Renal pelvis (tissue), 4 donors: ENCODE results near the gene ADSL. TPM values are rescaled to one million over a fixed set of nuclear protein-coding genes. Genes with fewer than 3 reads are reported as not detected.

Experiments
- DNase-seq: peaks from one replicate; pipeline ENCODE4 v3.0.0-alpha.2; 2013
- polyA plus RNA-seq, 3 donors: library from polyadenylated mRNA; unstranded; fragments of 120-200 nt; gene quantifications; one replicate each; pipeline ENCODE4 v1.2.1, GENCODE V29; 2013; ENCODE audit not compliant: insufficient read length in 3 of 3

The ADSL gene
- polyA plus RNA-seq, 3 donors, result 106 to 117 (median 108) TPM

GRCh38 chr22:40415531-40416266 is 69.4 kb downstream of the ADSL start:
- DNase-seq, result peak; percentile 48

GRCh38 chr22:40416267-40416570 is 69.9 kb downstream of the ADSL start:
- DNase-seq, result no peak

- DNase-seq, result no peak
These were observed 70.3 kb downstream of the ADSL start for GRCh38 chr22:40416636-40417035.

GRCh38 chr22:40417041-40417440 is 70.7 kb downstream of the ADSL start:
- DNase-seq, result no peak

- DNase-seq, result no peak
These were observed 71.6 kb downstream of the ADSL start for GRCh38 chr22:40417881-40418280.

- DNase-seq, result peak; percentile 71
These were observed 72.3 kb downstream of the ADSL start for GRCh38 chr22:40418366-40419201.

GRCh38 chr22:40419718-40420117 is 73.4 kb downstream of the ADSL start:
- DNase-seq, result no peak

GRCh38 chr22:40420341-40421081 is 74.2 kb downstream of the ADSL start:
- no peak for DNase-seq

- no peak for DNase-seq
These were observed 74.7 kb downstream of the ADSL start for GRCh38 chr22:40421082-40421350.

- DNase-seq, result no peak
These were observed 75.6 kb downstream of the ADSL start for GRCh38 chr22:40421941-40422340.

- no peak for DNase-seq
These were observed 76.4 kb downstream of the ADSL start for GRCh38 chr22:40422558-40423309.

- no peak for DNase-seq
These were observed 77.0 kb downstream of the ADSL start for GRCh38 chr22:40423310-40423688.

GRCh38 chr22:40423882-40424640 is 77.8 kb downstream of the ADSL start:
- no peak for DNase-seq

- DNase-seq, result no peak
These were observed 78.8 kb downstream of the ADSL start for GRCh38 chr22:40425082-40425481.

- DNase-seq, result no peak
These were observed 80.5 kb downstream of the ADSL start for GRCh38 chr22:40426594-40427333.

GRCh38 chr22:40428796-40429195 is 82.5 kb downstream of the ADSL start:
- DNase-seq, result no peak

- DNase-seq, result no peak
These were observed 83.2 kb downstream of the ADSL start for GRCh38 chr22:40429481-40429880.

- DNase-seq, result no peak
These were observed 84.7 kb downstream of the ADSL start for GRCh38 chr22:40430991-40431390.

GRCh38 chr22:40432157-40432556 is 85.9 kb downstream of the ADSL start:
- no peak for DNase-seq

GRCh38 chr22:40432625-40433024 is 86.3 kb downstream of the ADSL start:
- DNase-seq, result no peak
